Measurements from ENCODE around the gene MAMSTR.

Gene MAMSTR

DNA sequence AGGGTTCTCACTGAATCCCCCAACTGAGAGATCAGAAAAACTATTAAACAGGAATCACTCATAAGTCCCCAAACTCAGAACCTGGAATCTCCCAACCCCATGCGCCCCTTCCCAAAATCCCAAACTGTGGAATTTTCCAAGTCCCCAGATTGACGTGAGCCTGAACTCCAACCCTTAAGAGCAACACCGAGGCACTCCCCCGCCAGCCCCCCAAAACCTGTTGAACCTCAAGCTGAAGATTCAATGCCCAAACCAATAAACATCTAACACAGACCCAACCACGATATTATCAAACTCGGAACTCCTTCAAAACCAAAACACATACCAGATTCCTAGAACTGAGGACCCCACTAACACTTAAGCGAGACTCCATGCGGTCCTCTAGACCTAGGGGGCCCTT lies 26.6 kb upstream of the MAMSTR start:
- DNase-seq (ENCODE audit: low spot score): no peak

DNA sequence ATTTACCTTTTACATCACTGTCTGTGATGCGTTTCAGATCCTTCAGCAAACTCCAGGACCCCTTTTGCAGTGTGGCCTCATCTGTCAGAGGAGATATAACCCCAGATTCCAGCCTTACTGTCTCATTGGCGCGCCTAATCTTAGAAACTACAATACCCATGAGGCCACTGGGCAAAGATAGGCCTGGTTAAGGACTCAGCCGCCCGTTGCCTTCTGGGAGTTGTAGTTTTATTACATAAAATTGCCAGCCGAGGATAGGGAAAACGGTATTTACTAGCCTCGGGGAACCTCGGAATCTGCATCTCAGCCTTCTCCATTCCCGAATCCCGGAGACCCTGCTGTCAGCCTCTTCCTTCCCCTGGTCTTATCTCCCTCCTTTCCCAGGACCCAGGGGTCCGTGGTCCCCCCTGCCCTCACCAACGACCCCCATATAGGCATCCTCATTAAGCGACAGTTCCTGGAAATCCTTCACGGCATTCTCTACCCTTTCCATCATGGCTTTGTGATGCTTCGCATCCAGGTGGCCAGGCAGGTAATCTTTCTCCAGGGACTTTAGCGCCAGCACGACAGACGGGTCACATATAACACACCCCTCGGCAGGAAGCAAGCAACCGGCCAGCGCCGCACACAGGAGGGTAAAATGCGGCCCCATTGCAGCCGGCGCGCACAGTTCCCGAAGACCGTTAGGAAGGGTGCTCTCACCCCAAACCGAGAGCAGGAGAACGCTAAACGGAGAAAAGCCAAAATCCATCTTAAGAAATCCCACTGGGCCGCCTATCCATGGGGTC lies 25.9 kb upstream of the MAMSTR start:
- DNase-seq (ENCODE audit: low spot score): peak; percentile 78

DNA sequence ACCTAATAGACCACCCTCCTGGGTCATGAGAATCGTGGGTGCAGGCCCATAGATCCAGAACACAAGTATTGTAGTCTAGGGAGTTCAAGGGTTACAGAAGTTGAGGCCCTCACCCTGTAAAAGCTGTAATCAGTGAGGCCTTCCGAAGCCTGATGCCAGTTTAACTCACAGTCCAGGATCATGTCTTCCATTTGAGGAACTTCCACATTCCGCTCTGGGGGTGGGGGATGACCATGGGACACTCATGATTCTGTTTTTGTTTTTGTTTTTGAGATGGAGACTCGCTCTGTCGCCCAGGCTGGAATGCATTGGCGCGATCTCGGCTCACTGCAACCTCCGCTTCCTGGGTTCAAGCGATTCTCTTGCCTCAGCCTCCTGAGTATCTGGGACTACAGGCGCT lies 22.6 kb upstream of the MAMSTR start:
- no peak for DNase-seq (ENCODE audit: low spot score)

DNA sequence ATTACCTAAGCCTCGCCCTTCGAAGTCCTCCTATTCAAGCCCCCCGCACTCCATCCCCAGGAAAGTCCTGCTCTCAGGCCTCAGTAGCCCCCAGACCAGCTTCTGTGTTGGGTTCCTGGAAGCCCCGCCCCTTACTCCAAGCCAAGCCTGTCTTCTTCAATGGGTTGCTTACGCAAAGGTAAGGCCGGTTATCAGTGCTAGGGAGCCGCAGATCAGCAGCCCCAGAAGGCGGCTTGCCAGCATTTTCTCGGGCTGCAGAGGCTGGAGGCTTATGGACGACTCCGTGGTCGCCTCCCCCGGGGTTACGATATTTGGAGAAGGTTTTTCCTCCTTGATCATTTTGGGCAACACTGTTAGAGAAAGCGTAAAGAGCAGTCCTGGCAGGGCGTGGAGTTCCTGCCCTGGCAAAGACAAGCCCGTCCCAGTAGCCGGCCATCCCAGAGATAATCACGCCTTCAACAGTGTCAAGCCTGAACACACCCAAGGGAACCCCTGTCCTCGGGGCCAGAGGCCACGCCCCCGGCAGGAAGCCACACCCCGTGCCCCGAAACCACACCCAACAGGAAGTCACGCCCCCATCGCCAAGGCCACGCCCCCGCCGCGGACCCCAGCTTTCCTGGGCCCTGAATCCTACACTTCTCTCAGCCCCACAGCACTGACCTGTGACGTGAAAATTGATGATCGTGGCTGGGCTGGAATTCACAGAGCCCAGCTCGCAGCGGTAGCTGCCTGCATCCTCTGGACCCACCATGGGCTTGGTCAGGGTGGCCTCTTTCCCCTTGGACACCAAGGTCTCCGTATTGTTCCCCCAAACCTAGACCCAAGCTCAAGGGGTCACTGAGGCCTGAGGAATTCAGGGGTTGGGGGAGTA lies 21.8 kb upstream of the MAMSTR start:
- DNase-seq (ENCODE audit: low spot score): peak; percentile 42

DNA sequence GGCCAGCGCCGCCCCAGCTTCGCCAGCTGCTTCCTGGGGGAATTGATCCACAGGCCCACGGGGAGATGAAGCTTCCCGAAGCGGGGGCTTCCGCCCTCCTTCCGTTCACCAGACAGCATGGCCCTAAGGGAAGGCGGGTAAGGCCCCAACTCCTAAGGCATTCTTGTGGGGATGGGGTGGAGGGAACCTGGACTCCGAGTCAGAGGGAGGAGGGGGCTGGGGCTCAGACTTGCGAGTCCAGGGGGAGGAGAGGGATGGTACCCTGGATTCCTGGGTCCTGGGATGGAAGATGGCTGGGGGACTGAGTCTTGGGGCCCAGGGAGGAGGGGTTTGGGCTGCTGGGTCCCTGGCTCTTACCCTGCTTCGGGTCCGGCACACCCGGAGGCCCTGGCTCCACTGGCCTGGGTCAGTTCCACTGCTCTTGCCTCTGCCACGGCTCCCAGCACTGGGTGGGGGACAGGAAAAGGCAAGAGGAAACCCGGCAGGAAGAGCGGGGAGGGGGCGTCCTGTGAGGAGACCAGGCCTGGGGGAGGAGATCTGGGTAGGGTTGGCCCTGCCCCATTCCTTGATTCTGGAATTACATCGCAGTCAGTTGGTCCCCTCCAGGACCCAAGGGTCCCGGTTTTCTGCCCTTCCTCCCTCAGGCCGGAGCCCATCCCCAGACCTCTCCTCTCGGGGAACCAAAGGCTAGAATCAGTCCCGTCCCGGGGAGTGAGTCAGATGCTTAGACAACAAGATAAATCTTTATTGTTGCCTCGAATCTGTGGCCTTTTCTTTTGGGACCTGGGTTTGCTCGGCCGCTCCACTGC lies 20.8 kb upstream of the MAMSTR start, which contains the start of gene RASIP1:
Gene RASIP1, minus strand, starts transcription at position 447 of the 809 bp plus-strand sequence. Its CDS starts 328 bp downstream, at position 119.
- no peak for DNase-seq (ENCODE audit: low spot score)

DNA sequence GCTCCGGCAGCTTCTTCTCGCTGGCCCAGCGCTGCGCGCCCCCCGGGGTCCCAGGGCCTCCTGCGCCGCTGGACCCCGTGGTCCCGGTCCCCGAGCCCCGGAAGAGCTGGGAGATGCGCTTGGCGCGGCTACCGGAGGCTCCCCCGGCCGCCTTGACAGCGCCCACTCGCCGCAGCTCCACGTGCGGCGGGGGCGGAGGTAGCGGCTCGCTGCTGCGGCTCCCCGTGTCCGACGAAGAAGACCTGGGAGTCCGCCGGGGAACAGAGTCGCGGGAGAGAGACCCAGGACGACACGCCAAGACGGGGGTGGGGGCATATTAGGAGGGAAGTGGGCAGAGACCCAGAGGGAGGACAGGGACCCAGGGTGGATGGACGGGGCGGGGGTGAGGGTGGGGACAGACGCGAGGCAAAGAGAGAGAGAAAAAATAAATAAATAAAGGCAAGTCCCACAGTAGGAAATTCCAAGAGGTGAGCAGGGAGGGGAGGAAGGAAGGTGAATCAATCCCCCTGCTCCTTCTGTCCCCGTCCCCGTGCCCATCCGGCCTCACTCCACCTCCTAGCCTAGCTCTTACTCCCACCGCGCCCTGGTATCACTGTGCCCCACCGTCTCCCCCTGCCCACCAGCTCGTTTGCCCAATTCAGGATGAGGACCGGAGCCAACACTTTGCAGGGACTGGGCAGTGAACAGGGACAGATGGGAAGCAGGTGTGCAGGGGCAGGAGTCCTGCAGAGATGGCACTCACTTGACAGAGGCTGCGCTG lies 20.1 kb upstream of the MAMSTR start:
- no peak for DNase-seq (ENCODE audit: low spot score)

DNA sequence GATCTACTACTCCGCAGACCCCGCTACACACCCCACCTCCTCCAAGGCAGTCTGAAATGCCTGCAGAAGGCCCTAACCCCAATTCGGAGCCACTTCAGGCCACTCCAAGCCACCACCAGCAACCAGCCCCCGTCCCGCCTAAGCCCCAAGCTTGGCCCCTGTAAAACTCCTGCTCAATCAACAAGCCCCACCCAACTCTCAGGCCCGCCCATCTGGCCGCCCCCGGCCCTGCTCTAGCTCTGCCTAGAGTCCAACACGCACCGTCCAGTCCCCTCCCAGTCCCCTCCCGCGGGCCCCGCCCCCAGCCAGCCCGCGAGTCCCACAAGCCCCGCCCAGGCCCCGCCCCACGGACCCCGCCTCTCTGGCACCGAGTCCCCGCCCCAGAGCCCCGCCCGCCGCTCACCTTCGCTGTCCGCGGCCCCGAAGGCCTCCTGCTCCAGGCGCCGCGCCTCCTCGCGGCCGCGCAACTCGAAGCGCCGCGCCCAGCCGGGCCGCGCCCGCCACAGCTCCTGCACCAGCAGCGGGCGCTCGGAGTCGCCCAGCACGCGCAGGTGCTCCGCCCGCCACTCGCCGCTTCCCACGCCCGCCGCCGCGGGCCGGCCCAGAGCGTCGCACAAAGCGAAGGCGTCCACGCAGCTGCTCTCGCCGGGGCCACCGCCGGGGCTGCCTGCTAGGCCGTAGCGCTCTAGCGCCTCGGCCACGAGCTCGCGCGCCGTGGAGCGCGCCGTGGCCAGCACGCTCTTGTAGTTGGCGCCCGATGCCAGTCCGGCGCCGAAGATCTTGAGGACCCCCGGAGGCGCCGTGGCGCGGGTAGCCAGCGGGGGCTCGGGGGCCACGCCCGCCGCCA lies 19.3 kb upstream of the MAMSTR start:
- DNase-seq (ENCODE audit: low spot score): peak; percentile 93

DNA sequence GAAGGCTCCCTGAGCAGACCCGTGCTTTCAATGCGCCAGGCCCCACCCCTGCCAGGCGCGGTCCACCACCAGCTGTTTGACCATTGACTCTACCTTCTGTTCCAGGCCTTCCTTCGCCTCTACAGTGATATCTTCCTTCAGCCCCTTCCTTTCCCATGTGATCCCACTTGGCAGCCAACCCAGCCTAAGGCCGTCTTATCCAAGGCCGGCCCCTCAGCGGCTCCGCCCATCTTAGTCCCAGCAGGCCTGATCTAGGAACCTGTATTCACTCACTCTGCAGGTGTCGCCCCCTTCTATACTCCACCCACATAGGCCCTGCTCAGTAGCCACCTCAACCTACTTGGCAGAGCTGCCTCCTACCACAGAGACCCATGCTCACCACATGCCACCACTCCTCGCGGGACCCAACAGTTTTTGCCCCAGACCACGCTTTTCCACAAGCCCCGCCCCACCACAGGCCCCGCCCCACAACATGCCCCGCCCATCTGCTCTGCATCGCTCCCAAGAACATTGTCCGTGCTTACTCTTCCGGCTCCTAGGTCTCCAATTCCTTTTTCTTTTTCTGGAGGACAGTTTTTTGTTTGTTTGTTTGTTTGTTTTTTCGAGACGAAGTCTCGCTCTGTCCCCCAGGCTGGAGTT lies 18.0 kb upstream of the MAMSTR start:
- no peak for DNase-seq (ENCODE audit: low spot score)

DNA sequence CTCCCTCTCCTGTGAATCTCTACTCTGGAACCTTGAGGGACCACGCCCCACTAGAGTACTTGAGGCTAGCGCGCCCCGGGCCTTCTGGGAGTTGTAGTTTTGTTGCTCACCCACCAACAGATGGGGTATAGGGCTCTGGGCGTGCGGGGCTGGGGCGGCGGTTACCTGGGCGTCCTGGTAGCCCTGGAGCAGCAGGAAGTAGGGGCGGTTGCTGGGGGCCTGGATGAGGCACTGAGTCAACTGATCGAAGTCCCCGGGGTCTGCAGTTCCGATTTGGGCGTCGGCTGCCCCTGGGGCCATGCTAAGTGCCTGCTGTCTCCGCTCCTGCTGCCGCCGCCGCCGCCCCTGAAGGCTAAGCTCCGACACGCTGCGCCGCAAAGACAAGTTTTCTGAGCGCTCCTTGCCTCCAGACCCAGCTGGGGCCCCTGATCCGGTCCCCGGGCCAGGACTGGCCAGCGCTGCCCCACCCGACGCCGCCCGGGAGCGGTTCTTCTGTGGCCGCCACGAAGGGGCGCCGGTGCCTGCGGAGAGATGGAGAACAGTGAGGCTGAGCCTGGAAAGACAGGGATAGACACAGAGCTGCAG lies 15.6 kb upstream of the MAMSTR start:
- no peak for DNase-seq (ENCODE audit: low spot score)

DNA sequence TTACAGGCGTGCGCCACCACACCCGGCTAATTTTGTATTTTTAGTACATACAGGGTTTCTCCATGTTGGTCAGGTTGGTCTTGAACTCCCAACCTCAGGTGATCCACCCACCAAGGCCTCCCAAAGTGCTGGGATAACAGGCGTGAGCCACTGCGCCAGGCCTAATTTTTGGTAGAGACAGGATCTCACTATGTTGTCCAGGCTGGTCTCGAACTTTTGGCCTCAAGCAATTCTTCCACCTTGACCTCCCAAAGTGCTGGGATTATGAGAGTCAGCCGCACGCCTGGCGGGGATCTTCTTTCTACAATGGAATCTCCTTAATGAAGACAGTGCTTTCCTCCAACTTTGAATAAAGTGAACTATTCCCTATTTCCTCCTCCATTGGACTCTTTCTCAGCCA lies 15.1 kb upstream of the MAMSTR start:
- DNase-seq (ENCODE audit: low spot score): no peak

DNA sequence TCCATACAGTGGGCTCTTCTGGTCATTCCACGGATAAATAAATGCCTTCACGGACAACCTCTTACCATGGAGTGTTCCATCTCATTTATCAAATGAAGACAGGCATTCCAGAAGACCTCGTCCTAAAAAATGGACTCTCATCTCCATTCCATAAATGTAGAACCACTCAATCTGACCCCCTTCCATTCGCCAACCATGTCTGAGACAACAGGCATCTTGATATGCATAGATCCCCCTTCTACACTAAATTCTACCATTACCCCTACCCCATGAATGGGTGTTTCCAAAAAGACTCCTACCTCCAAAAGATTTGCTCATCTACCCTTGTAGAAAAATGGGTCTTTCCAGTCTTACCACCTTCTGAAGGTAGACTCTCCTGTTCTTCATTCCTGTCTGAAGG lies 11.9 kb upstream of the MAMSTR start:
- no peak for DNase-seq (ENCODE audit: low spot score)

DNA sequence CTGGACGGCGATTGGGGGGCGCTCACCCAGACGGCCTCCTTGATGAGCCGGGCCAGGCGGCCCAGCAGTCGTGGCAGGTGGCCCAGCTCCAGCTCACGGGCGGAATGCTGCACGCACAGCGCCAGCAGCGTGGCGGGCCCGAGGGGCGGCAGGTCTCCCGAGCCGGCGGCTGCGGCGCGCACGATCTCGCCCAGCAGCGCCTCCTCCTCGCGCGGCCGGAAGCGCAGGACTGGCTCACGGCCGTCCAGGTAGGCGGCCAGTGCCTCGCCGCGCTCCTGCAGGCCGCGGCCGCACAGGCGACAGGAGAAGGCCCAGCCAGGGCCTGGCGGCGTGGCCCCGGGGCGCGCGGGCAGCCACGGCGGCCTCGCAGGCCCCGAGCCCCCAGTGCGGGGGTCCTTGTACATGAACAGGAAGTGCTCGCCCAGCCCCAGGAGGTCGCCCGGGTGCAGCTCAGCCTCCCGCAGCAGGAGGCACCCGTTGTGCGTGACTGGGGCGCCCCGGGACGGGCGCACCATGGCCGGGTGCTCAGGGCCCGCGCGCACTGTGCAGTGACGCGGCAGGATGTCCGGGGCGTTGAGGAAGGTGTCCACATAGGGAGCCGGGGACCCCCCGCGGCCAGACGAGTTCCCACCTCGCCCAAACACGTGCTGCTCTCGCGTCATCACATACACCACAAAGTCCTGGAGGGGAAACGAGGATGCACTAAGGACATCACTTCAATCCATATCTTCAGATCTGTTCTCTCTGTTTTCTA lies 9.6 kb upstream of the MAMSTR start:
- no peak for DNase-seq (ENCODE audit: low spot score)

DNA sequence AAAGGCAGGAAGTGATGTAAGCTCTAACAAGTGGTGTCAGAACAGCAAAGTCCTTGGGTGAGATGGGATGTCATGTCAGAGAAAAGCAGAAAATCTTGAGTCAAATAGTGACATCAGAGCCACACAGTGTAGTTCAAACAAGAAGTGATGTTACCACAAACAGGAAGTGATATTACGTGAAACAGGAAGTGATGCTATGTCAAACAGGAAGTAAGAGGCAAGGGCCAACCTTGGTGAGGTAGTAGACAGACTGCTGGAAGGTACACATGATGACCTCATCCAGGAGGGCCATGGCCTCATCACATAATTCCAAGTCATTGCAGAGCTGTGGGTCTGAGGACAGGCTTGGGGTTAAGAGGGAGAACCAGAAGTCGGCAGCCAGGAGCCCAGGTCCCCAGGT lies 7.0 kb upstream of the MAMSTR start:
- DNase-seq (ENCODE audit: low spot score): no peak

DNA sequence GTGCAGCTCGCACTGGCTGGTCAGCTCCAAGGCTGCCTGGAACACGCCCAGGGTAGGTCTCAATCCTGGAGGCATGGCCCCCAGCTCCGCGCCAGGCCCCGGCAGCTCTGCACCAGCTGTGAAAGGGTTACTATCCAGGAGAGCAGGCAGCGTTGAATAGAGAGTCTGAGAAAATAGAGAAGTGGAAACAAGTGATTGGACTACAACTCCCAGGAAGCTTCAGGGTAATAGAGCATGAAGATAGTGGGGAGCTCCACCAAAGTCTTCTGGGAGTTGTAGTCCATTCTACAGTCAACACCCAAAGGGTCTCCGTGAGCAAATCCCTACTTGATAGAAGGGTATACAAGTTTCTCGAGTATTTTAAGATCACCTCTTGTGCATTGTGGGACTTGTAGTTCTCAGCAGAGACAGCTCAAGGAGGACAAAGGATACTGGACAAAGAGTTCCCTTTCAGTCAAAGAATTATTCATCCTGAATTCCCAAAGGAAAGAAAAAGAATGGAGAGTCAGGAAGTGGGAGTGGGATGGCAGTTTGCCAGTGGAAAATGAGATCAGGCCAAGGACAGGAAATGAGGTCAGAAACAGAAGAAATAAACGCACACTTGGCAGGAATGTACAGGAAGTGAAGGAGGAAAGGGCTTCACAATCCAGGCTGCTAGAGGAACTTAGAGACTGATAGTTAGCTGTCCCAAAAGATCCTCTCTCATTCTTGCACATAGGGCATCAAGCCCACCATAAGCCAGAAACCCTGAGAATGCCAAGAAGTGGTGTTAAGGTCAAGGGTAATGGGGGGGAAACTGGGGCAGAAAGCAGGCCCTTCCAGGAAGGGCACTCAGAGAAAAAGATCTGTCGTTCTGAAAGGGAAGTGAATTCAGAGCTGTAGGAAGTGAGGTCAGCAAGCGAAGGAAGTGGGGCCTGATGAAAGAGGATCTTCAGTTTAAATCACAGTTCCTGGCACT lies 5.5 kb upstream of the MAMSTR start:
- peak; percentile 57 for DNase-seq (ENCODE audit: low spot score)

DNA sequence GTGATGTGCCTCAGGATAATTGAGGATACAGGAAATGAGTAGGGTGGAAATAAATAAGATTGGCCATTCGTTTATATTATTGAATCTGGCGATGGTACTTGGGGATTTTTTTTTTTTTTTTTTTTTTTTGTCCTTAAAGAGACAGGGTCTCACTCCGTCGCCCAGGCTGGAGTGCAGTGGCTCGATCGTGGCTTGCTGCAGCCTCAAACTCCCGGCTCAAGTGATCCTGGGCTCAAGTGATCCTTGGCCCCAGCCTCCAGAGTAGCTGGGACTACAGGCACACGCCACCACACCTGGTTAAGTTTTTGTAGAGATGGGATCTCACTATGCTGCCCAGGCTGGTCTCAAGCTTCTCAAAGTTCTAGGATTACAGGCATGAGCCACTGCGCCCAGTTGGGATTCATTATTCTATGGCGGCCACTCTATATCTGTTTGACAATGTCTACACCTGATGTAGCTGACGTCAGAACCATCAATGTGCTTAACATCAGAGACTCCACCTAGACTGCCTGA lies 2.7 kb upstream of the MAMSTR start:
- DNase-seq (ENCODE audit: low spot score): no peak

DNA sequence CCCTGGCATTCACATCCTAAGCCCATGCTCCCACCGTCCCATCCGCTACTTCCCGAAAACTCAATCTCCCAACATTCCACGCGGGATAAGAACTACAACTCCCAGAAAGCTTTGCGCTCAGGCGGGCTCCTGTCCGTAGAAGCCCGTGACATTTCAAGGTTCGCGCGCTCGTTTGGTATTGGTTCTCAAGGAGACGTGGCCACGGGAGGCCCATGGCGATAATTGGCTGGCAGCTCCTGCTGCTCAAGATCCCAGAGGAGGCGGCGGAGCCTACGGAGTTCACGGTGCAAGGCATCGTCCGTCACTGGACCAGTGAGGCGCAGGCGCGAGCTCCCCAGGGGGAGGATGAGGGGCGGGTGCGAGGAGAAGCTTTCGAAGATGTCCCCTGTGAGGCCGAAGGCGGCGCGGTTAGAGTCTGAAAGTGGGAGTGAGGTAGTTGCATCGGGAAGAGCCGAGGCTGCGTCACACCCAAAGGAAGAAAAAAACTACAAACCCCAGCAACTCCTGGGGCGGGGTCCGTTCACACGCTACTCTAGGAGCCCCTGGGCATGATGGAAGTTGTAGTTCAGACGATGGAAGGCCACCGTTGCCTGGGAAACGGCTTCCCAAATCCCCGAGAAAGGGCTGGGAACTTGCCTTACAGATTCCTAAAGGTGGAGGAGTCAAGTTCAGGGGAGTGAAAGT lies 1.2 kb upstream of the MAMSTR start:
- DNase-seq (ENCODE audit: low spot score): peak; percentile 98

DNA sequence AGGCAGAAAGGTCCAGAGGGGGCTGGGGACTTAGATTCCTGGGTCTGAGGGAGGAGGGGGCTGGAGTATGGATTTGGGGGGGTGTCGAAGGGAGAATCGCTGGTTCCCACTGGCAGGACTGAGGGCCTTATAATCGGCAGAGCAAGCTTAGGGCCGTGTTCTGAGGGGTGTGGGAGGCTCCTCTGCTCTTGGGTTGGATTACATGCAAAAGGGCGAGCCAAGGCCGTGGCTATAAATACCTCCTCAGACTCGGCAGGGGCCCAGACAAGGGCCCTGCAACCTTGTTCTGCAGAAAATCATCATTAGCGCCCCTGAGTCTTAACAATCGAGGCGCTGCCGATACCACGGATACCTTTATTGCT lies 707 bp upstream of the MAMSTR start:
- no peak for DNase-seq (ENCODE audit: low spot score)
